IPS DF 19.7 (cell line): Measurements from ENCODE around the gene TMPRSS7.
"Not testable (repeated sequence)": the region's sequence is repeated elsewhere in the genome, so short reads cannot be mapped to it uniquely, and the experiment has no call there.

Source experiments
- DNase-seq: peaks from one replicate; pipeline ENCODE4 v3.0.0-alpha.2; 2013; ENCODE audit warnings: low read depth, low spot score

TMPRSS7 gene

DNA sequence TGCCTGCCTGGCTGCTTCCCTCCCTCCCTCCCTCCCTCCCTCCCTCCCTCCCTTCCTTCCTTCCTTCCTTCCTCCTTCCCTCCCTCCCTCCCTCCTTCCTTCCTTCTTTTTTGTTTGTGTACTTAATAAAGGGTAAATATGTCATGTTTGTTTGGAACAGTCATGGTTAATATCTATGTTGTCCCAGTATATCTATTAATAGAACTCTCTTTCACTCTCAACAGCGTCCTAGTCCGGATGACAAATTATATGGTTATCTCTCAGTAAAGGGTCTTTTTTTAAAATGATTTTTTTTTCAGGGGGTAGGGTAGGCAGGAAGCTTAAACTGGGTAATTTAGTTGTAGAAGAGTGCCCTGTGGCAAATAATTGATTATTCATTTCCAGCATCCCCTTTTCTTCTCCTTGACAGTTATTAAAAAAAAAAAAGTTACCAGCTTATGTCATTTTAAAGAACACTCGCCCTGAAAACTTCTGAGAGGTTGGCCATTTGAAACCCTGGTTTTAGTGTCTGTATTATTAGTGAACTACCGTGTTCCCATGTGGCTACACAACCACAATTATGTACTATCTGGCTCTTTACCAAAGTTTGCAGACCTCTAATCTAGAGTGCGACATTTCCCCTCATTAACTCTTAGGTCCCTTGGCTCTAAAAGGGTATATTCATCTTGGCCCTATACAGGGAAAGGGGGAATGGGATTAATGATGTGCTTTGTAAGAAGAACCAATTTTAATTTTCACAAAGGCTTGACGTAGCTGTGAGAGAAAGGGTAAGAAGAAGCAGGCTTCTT, 22.1 kb upstream of the TMPRSS7 start:
- DNase-seq: no peak

DNA sequence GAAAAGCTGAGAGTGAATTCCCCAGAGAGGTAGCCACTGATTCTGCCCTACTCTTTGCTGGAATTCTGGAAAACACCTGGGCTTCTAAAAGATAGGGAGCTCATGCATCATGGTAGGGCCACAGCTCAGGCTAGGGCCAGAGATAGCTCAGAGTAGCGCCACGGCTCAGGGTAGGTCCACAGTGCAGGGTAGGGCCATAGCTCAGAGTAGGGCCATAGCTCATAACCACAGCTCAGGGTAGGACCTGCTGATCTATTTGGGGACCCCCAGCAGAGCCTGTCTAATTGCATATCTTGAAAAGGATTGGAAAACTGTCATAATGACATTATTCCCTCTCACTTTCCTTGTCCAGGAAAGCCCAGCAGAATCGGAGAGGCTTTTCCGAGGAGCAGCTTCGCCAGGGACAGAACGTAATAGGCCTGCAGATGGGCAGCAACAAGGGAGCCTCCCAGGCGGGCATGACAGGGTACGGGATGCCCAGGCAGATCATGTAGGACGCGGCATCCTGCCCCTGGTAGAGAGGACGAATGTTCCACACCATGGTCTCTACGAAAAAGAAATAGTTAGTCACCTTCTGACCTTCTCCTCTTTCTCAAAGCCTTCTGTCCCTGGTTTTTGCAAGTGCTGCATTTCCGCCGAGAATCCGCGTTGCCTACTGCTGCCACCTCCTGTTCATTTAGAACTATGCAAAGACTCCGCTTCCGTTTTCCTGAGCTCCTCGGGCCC, 21.3 kb upstream of the TMPRSS7 start:
- no peak for DNase-seq

DNA sequence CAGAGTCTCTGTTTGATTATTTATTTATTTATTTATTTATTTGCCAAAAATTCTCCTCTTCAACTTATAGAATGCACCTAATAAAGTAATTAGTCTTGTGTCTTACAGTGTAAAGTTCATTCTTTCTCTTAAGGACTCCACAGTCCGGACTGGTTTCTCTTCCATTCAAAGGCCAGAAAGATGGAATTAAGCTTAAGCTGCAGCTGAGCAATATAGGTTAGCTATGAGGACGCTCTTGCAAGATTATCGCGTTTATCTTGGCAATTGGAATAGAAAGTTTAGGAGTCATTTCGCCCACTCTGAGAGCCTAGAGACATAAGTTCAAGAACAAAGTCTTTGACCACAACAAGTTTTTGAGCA, 20.8 kb upstream of the TMPRSS7 start:
- DNase-seq: no peak

DNA sequence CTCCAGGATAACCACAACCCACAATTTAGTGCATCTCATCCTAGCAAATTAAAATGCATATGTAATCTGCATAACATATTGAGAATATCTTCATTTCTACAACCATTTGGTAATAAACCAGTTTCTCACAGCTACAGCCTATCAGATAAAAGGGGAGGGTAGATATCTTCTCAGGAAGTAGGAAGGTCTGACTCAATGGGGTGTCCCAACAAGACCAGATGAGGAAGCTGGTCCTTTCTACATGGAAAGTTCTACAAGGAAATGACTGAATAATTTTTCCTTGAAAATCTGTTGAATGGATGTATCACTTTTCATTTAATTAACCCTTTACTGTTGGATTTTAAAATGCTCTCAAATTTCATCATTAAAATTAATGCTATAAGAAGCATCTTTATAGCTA, 17.4 kb upstream of the TMPRSS7 start:
- DNase-seq: no peak

DNA sequence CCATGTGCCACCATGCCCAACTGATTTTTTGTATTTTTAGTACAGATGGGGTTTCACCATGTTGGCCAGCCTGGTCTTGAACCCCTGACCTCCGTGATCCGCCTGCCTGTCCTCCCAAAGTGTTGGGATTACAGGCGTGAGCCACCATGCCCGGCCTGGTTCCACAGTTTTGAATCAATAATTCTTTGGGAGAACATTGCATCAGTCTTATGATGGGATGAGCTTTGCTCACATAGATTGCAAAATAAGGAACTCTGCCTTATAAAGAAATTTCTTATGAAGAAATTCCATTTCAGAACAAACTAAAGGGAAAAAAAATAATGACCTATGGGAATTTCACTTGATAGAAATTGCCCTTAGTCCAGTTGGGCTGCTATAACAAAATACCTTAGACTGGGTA, 15.8 kb upstream of the TMPRSS7 start:
- DNase-seq: no peak

DNA sequence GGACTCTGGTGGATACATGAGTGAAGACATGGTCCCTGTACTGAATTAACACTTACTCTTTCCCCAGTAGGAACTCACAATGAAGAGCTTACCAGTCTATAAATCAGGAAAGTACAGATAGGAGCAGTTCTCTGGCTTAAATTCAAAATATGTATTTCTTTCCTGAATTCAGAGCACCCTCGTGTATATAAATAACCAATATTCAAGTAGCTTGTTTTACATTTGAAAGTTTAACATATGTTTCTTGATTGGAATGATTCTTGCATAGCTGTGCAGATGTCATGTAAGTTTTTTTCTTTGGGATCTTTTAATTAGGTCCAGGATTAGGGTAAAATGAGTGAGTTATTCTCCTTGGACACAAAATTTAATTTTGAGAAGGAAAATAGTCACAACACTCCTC, 14.8 kb upstream of the TMPRSS7 start:
- DNase-seq: no peak

DNA sequence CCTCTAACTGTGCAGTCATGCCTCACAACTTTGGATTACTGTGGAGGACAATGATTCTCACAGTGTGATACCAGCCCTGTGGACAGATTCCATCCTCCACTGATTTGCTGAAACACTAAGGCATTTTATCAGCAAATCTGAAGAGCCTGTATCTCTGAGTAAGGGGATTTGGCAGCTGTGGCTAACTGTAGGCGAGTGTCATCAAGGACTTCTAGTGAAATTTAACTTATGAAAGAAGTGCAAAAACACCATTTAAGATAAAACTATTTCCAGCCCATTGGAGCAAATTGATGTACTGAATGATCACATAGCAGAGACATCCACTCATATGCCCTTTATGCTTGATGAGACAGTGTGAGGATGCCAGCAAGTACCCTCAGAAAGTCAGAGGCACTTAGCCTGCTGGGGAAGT, 13.9 kb upstream of the TMPRSS7 start:
- DNase-seq: no peak

DNA sequence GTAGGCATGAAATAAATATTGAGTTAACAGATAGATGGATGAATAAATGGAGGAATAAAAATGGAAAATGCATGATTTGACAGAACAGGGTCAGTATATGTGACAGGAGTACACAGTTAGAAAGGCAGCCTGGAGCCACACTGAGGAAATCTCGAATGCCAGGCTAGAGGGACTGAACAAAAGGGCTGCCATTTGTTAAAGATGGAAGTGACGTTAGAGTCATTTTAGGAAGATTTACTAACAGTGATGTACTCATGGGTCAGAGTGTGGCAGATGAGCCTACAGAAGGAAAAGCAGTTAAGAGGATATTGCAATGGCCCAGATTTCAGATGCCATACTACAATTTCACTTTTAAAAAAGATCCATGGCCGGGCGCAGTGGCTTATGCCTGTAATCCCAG, 7.4 kb upstream of the TMPRSS7 start:
- no peak for DNase-seq

DNA sequence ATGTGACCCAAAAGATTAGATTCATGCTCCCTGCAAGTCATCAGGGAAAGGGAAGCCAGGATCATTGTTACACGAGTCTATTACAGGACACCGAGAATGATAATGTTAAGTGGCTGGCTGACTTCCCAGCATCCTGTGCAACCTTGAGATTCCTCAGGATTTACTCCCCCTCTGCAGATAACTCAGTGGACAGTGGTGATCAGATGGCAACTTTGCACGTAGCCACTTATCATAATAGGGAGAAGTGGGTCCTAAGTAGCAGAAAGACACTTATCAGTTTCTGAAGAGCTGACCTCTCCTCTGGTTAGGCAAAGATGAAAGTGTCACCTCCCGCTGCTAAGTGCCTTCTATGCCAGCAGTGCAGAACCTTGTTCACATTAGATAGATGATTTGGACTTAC, 6.7 kb upstream of the TMPRSS7 start:
- no peak for DNase-seq

DNA sequence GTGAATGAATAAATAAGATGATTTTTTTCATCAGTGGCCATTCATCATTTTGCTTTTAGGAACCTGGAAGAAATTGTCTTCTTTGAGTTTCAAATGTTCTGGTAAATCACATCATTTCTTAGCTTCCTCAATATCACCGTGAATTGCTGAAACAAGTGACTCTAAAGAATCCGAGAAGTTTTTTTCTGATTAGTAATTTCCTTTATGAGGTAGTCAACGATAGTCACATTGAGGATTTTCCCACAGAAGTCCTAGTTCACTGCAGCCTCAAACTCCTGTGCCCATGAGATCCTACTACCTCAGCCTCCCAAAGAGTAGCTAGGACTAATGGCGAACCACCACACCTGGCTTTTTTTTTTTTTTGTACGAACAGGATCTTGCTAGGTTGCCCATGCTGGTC, 3.6 kb upstream of the TMPRSS7 start:
- DNase-seq: no peak

DNA sequence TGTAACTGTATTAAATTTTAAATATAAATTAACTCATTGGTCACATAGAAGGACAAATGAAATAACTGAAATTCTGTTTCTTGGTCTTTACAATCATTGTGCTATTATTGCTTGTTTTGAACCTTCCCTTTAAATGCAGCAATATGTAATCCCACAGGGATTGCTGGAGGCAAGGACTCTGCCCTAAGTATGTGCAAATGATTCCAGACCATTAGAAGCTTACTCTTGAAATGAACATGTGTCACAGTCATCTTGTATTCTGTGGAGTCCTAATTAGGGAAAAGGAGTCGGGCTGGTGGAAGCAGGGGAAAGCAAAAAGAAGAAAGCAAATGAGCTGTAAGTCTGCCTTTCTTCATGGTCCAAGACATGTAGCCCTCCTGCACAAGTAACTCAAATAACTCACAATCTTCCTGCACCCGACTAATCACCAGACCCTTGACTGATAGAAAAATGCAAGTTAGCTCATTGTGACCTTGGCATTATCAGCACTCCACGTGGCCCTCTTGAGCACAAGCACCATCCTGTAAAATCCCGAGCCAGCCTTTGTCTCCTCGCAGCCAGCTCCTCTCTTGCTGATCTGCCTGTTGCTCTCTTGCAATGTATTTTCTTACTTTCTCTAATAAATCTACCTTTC, 2.3 kb upstream of the TMPRSS7 start:
- no peak for DNase-seq

DNA sequence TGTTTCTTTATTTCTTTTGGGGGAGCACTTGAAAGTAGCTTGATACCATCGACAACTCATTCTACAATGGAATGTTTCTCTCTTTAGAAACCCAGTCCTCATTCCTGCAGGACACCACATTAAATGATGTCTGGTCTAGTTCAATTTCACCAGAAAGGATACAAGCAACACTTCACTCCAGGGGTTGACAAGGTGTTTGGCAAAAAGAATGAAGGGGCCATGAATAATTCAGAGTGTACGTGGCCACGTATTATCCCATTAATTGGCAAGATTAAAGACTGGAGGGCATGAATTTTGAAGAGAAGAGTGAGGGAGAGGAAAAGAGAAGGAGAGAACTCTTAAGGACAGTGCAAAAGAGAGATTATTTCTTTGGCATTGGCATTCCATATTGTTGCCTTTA, 705 bp downstream of the TMPRSS7 start:
- DNase-seq: no peak

DNA sequence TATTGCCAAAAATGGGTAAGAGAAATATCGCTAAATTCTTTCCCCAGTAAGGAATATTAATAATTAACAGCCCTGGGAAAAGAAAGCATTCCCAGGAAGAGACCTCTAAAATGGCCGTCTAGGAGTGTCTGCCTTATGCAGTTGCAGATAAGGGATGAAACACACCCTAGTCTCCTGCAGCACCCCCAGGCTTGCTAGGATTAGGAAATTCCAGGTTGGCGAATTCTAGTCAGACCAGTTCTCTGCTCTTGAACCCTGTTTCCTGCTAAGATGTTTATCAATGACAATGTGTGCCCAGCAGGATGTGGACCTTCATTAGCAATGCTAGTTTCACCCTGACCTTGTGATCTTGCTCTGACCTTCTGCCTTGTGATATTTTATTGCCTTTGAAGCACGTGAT, 2.7 kb downstream of the TMPRSS7 start:
- DNase-seq: not testable (repeated sequence)

DNA sequence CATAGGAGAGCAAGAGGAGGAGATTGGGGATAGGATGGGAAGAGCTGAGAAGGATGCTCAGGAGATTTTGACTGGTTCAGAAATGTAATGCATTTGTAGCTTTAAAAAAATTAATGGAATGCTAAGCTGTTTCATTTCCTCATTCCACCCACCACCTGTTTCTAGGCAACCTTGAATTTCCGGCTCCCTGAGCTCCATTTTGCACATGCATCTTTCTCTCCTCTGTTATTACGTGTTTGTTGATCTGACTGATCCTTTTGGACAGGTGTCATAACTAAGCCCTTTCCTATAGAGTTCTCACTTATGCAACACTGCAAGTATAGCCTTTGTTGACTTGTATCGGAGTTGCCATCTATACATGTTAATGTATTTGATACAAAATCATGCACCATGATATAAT, 4.3 kb downstream of the TMPRSS7 start:
- DNase-seq: no peak

DNA sequence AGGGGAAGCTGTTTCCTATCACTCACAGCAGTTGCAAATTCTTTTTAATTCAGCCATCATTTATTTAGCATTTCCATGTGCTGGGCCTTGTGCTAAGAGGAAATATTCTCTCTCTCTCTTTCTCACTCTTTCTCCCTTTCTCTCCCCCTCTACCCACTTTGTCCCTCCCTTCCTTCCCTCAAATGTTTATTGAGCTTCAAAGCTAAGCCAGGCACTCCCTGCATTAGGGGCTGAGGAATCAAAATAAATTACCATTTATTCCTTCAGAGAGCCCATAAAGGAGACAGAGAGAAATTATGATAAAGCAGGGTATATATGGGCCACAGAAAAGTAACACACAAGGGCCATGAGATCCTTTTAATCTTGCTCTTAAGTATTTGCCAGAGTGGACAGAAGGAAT, 6.8 kb downstream of the TMPRSS7 start:
- DNase-seq: no peak

DNA sequence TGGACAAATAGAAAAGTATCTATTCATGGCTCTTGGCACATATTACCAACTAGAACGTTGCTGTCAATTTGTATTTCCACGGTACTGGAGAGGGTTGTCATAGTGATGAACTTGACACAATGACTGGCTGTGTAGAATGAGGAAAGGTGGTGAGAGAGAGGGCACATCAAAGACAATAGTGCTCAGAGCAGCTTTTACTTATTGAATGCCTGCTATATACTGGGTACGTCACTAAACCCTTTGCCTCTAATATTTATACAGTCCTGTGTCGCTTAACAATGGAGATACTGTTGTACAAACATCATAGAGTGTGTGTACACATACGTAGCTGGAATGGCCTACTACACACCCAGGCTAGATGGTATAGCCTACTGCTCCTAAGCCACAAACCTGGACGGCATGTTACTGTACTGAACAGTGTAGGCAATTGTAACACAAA, 8.3 kb downstream of the TMPRSS7 start:
- DNase-seq: no peak

DNA sequence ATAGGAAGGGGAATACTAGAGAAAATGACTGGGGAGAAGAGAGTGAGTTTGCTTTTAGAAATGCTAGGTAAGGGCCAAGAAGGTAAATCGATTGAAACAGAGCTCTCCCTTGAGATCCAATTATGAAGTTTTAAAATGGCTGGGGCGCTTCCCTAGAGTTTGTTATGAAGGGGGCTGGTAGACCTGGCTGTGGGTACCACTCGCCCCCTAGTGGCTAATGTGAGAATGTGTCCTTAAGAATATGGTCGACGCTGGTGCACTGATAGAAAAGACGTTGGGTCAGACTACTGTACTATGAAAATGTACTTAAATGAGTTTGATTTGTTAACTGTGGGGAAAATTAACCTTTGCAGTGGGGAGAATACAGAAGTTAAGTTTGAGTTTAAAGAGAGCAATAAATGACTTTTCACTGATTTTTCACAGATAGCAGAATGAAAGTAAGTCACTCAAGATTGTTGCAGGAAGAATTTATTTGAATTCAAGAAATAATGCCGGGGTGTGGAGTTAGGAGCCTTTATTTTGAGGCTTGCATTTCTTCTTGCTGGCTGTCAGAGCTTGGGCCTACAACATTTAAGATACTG, 9.2 kb downstream of the TMPRSS7 start:
- no peak for DNase-seq

DNA sequence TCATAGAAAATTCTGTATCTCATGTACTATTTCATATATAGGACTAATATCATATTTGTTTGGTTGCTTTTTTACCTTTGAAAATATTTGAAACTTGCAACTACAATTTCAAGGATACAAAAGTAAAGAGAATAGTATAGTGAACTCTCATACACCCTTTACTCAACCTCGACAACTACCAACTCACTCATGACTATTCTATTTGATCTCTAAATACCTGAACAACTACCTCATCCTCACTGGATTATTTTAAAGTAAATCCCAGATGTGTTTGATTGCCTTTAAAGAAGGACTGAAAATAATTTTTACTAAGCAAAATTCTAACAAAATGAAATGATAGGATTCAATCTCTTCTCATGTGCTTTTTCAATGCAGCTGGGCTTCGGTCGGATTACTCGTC, 12.1 kb downstream of the TMPRSS7 start:
- DNase-seq: no peak

DNA sequence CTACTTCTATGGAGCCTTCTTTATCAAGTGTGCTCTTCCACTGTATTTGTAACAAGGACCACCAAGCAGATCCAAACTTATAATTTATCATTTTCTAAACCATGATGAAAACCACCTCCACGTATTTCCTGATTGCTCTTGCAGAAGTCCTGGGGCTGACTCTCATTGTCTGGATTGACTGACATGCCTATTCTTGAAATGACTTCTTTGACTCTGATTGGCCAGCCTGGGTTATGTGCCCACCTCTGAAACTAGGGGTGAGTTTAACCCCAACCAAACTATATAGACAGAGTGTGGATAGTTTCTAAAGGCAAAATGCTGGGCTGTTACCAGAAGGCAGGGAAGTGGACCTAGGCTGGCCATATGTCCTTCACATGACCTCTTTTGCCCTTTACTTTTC, 12.7 kb downstream of the TMPRSS7 start:
- DNase-seq: no peak

DNA sequence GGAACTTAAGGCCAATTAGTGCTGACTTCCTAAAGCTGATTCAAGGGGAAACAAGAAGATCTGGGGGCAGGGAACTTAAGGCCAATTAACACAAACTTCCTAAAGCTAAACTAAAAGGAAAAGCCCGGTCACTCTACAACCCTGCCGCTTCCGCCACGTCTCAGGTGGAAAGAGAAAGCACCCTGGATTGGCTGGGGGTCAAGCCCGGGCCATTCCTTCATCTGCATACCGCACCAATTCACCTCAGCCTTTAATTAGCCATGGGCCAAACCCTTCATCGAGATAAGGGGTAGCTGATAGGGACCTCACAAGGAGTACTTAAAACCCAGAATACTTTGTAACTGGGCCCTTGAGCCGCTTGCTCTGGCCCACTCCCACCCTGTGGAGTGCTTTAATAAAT, 14.4 kb downstream of the TMPRSS7 start:
- DNase-seq: no peak

DNA sequence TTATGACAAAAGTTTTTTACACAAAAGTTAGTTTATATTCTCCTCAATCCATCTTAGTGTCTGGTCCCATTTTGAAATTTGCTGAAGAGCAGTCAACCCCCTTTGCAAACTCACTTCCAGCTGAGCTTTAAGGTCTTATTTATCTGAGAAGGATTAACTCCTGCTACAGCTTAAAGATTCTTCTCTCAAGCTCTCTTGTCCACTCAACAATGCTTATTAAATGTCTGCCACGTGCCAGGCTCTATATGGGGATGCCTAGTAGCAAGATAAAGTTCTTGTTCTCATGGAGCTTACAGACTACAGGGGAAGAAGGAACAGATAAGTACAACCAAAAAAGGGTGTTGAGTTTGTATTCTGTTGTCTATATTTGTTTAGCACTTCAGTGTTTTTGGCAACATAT, 18.7 kb downstream of the TMPRSS7 start:
- DNase-seq: no peak

DNA sequence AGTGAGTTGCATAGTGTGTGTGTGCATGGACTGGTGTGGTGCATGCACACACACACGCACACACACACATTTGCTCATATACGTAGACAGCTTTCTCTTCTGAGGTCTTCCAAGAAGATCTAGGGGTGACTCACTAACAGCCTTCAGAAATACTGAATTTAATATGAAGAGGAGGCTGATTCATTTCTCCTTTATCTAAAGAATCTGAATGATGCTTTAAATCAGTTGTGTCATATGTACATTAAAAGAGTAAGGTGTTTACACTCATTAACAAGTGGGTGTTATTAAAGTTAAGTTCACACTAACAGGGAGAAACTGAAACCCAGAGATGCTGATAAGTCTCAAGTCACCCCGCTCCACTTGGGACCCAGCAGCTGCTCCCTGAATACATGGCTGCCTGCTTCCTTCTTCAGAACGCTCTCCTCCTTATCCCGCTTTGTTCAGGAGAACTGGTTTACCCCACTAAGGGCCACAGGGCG, 22.0 kb downstream of the TMPRSS7 start:
- DNase-seq: no peak
